Activated T-helper 2 cell treated with anti-CD3 and anti-CD28 coated beads, Interferon-gamma antibody, Interleukin-2, Interleukin-4, amounts not matched to agents 10 μg/mL and 5 μg/mL and 100 μg/mL, durations not matched to agents 14 hours and 24 hours and 36 hours (primary cell): Measurements from ENCODE around the gene APOBEC3H. TPM values are rescaled to one million over a fixed set of nuclear protein-coding genes. Genes with fewer than 3 reads are reported as not detected.

Source experiments
- DNase-seq: peaks from one replicate; pipeline ENCODE4 v3.0.0; 2021; ENCODE audit warnings: low spot score
- H3K27ac Mint-ChIP-seq: one replicate; pipeline ENCODE4 v1.8.0; 2021; ENCODE audit warnings: mixed read lengths
- H3K27me3 Mint-ChIP-seq: one replicate; pipeline ENCODE4 v1.8.0; 2021; ENCODE audit warnings: low read depth, mixed read lengths
- H3K36me3 Mint-ChIP-seq: one replicate; pipeline ENCODE4 v1.8.0; 2021; ENCODE audit warnings: low read depth, mixed read lengths
- H3K4me1 Mint-ChIP-seq: one replicate; pipeline ENCODE4 v1.8.0; 2021; ENCODE audit warnings: low read depth, mixed read lengths
- H3K4me3 Mint-ChIP-seq: one replicate; pipeline ENCODE4 v1.8.0; 2021; ENCODE audit warnings: low read depth, mild to moderate bottlenecking, moderate library complexity, mixed read lengths
- H3K9me3 Mint-ChIP-seq: one replicate; pipeline ENCODE4 v1.8.0; 2021; ENCODE audit warnings: mixed read lengths
- intact Hi-C: fragments of 100-400 bp; cut with micrococcal nuclease; formaldehyde crosslinking; loops from one replicate; pipeline ENCODE4 v1.15.1; 2023
- total RNA-seq: library from RNA; stranded (reverse); gene quantifications from 2 replicates; pipeline ENCODE4 v1.2.3, GENCODE V29; 2022

Gene APOBEC3H
- total RNA-seq, 1 donor from 2014 or later = 7.3 TPM

- Mint-ChIP-seq H3K36me3 (no peaks in the 10 kb centered on the region), H3K27ac (no peak overlapping the region), H3K9me3 (no peaks in the 10 kb centered on the region), H3K4me1 (peaks cover 9% of the 10 kb centered on the region), H3K27me3 (no peaks in the 10 kb centered on the region), H3K4me3 (no peak overlapping the region)
- intact Hi-C loops = no loop called here
- no peak for DNase-seq
Observed at GRCh38 chr22:39125622-39126021, 28.6 kb downstream of the APOBEC3H start.

GRCh38 chr22:39128508-39128907 lies 31.5 kb downstream of the APOBEC3H start:
- Mint-ChIP-seq H3K4me3 (no peak overlapping the region), H3K4me1 (peaks cover 2% of the 10 kb centered on the region), H3K36me3 (no peaks in the 10 kb centered on the region), H3K27ac (no peak overlapping the region), H3K27me3 (no peaks in the 10 kb centered on the region), H3K9me3 (no peaks in the 10 kb centered on the region)
- intact Hi-C loops = no loop called here
- no peak for DNase-seq

GRCh38 chr22:39129081-39129480 lies 32.0 kb downstream of the APOBEC3H start:
- Mint-ChIP-seq H3K27me3 (no peaks in the 10 kb centered on the region), H3K27ac (no peak overlapping the region), H3K36me3 (no peaks in the 10 kb centered on the region), H3K9me3 (no peaks in the 10 kb centered on the region), H3K4me1 (peaks cover 2% of the 10 kb centered on the region), H3K4me3 (no peak overlapping the region)
- no peak for DNase-seq
- intact Hi-C loops = no loop called here

GRCh38 chr22:39129746-39130145 lies 32.7 kb downstream of the APOBEC3H start:
- H3K9me3 Mint-ChIP-seq = no peaks in the 10 kb centered on the region
- H3K27ac Mint-ChIP-seq = no peak overlapping the region
- H3K4me3 Mint-ChIP-seq = no peak overlapping the region
- intact Hi-C loops = no loop called here
- H3K36me3 Mint-ChIP-seq = no peaks in the 10 kb centered on the region
- DNase-seq = no peak
- no peaks in the 10 kb centered on the region for H3K27me3 Mint-ChIP-seq
- peaks cover 2% of the 10 kb centered on the region for H3K4me1 Mint-ChIP-seq

- Mint-ChIP-seq H3K4me3 (no peak overlapping the region), H3K36me3 (no peaks in the 10 kb centered on the region), H3K4me1 (peaks cover 2% of the 10 kb centered on the region), H3K9me3 (no peaks in the 10 kb centered on the region), H3K27me3 (no peaks in the 10 kb centered on the region), H3K27ac (no peak overlapping the region)
- intact Hi-C loops = no loop called here
- no peak for DNase-seq
Observed at GRCh38 chr22:39130152-39130704, 33.2 kb downstream of the APOBEC3H start.

- no peaks in the 10 kb centered on the region for H3K27me3 Mint-ChIP-seq
- no peak for DNase-seq
- intact Hi-C loops = no loop called here
Observed at GRCh38 chr22:39130892-39131855, 34.1 kb downstream of the APOBEC3H start.

GRCh38 chr22:39132281-39132680 lies 35.2 kb downstream of the APOBEC3H start:
- Mint-ChIP-seq H3K27ac (no peak overlapping the region), H3K9me3 (no peaks in the 10 kb centered on the region), H3K4me3 (no peak overlapping the region), H3K27me3 (no peaks in the 10 kb centered on the region), H3K36me3 (no peaks in the 10 kb centered on the region), H3K4me1 (peaks cover 2% of the 10 kb centered on the region)
- no peak for DNase-seq
- intact Hi-C loops = no loop called here

More at GRCh38 chr22:39130892-39131855, 34.1 kb downstream of the APOBEC3H start:
- Mint-ChIP-seq H3K9me3 (no peaks in the 10 kb centered on the region), H3K27ac (no peak overlapping the region), H3K36me3 (no peaks in the 10 kb centered on the region), H3K4me1 (peaks cover 2% of the 10 kb centered on the region), H3K4me3 (no peak overlapping the region)

GRCh38 chr22:39132871-39133524 lies 36.0 kb downstream of the APOBEC3H start:
- no peak overlapping the region for H3K4me3 Mint-ChIP-seq
- DNase-seq = no peak
- peaks cover 2% of the 10 kb centered on the region for H3K4me1 Mint-ChIP-seq
- no peak overlapping the region for H3K27ac Mint-ChIP-seq
- intact Hi-C loops = no loop called here
- no peaks in the 10 kb centered on the region for H3K27me3 Mint-ChIP-seq
- no peaks in the 10 kb centered on the region for H3K36me3 Mint-ChIP-seq
- no peaks in the 10 kb centered on the region for H3K9me3 Mint-ChIP-seq

GRCh38 chr22:39133871-39134270 lies 36.8 kb downstream of the APOBEC3H start:
- Mint-ChIP-seq H3K36me3 (no peaks in the 10 kb centered on the region), H3K27me3 (no peaks in the 10 kb centered on the region), H3K9me3 (no peaks in the 10 kb centered on the region), H3K4me1 (no peaks in the 10 kb centered on the region), H3K27ac (no peak overlapping the region), H3K4me3 (no peak overlapping the region)
- intact Hi-C loops = no loop called here
- no peak for DNase-seq

- H3K4me1 Mint-ChIP-seq = no peaks in the 10 kb centered on the region
- H3K27me3 Mint-ChIP-seq = no peaks in the 10 kb centered on the region
- no peak overlapping the region for H3K27ac Mint-ChIP-seq
- no peaks in the 10 kb centered on the region for H3K36me3 Mint-ChIP-seq
- H3K9me3 Mint-ChIP-seq = no peaks in the 10 kb centered on the region
- no peak overlapping the region for H3K4me3 Mint-ChIP-seq
- DNase-seq = no peak
- intact Hi-C loops = no loop called here
Observed at GRCh38 chr22:39134366-39135091, 37.5 kb downstream of the APOBEC3H start.

- no peaks in the 10 kb centered on the region for H3K36me3 Mint-ChIP-seq
- no peaks in the 10 kb centered on the region for H3K4me1 Mint-ChIP-seq
- intact Hi-C loops = no loop called here
- no peaks in the 10 kb centered on the region for H3K9me3 Mint-ChIP-seq
- H3K27ac Mint-ChIP-seq = no peak overlapping the region
- DNase-seq = no peak
- no peak overlapping the region for H3K4me3 Mint-ChIP-seq
- H3K27me3 Mint-ChIP-seq = no peaks in the 10 kb centered on the region
Observed at GRCh38 chr22:39135092-39135896, 38.2 kb downstream of the APOBEC3H start.

GRCh38 chr22:39136317-39136716 lies 39.3 kb downstream of the APOBEC3H start:
- intact Hi-C loops = no loop called here
- no peak for DNase-seq
- no peaks in the 10 kb centered on the region for H3K9me3 Mint-ChIP-seq
- H3K4me3 Mint-ChIP-seq = no peak overlapping the region
- H3K4me1 Mint-ChIP-seq = no peaks in the 10 kb centered on the region
- H3K27ac Mint-ChIP-seq = no peak overlapping the region
- no peaks in the 10 kb centered on the region for H3K27me3 Mint-ChIP-seq
- no peaks in the 10 kb centered on the region for H3K36me3 Mint-ChIP-seq
